K562 (cell line): ENCODE data around the gene TMEM203. TPM values are rescaled to one million over a fixed set of nuclear protein-coding genes. Genes with fewer than 3 reads are reported as not detected.

Experiments
- ADNP ChIP-seq: fragments of 200-800 bp; sonication (Bioruptor generic); IDR thresholded peaks from 2 replicates; pipeline ENCODE4 v1.6.1; 2016; ENCODE audit warnings: missing genetic modification characterization, missing compliant biosample characterization
- ATF1 ChIP-seq, 2 experiments: fragments of 450-650 bp in 1 of 2; IDR thresholded peaks; 2 replicates each; pipeline ENCODE4 v1.6.1; 2016; ENCODE audit warnings: missing compliant biosample characterization in 1 of 2, missing genetic modification characterization in 1 of 2
- BRD9 ChIP-seq: fragments of 450-650 bp; IDR thresholded peaks from 2 replicates; pipeline ENCODE4 v1.6.1; 2018; ENCODE audit warnings: low read depth; ENCODE audit not compliant: partially characterized antibody
- CHD2 ChIP-seq: IDR thresholded peaks from 2 replicates; pipeline ENCODE4 v1.6.1; 2011; ENCODE audit warnings: low read depth, low read length
- CREM ChIP-seq: IDR thresholded peaks from 2 replicates; pipeline ENCODE4 v1.6.1; 2014; ENCODE audit warnings: antibody characterized with exemption, low read depth
- FOXJ2 ChIP-seq: fragments of 200-800 bp; sonication (Bioruptor generic); IDR thresholded peaks from 2 replicates; pipeline ENCODE4 v1.6.1; 2016; ENCODE audit warnings: missing genetic modification characterization, missing compliant biosample characterization
- FOXP1 ChIP-seq: sonication (generic); formaldehyde crosslinking; IDR thresholded peaks from 2 replicates; pipeline ENCODE4 v1.8.0; 2022; ENCODE audit warnings: mild to moderate bottlenecking, missing genetic modification reagents
- HMGN3 ChIP-seq: IDR thresholded peaks from 2 replicates; pipeline ENCODE4 v1.6.1; 2011; ENCODE audit warnings: borderline replicate concordance, low read depth, mild to moderate bottlenecking, mixed read lengths, low read length; ENCODE audit not compliant: insufficient read length; ENCODE audit errors: extremely low read depth
- IFI16 ChIP-seq: fragments of 250-450 bp; sonication (Bioruptor Pico); IDR thresholded peaks from 2 replicates; pipeline ENCODE4 v2.1.2; 2022; ENCODE audit warnings: mild to moderate bottlenecking, inconsistent platforms
- KDM1A ChIP-seq, 2 experiments: fragments of 450-650 bp; IDR thresholded peaks; 2 replicates each; pipeline ENCODE4 v1.6.1; 2016; ENCODE audit warnings: mild to moderate bottlenecking in 2 of 2
- MAZ ChIP-seq, 2 experiments: fragments of 450-650 bp in 1 of 2; sonication (generic) in 1 of 2; formaldehyde crosslinking; IDR thresholded peaks in 1 of 2; conservative IDR thresholded peaks in 1 of 2; 2 replicates each; pipeline versions ENCODE4 v1.4.0 to v1.5.0; 2020; ENCODE audit warnings: mild to moderate bottlenecking in 1 of 2, missing genetic modification reagents in 1 of 2
- MTA3 ChIP-seq: fragments of 450-650 bp; formaldehyde crosslinking; IDR thresholded peaks from 2 replicates; pipeline ENCODE4 v1.6.1; 2017; ENCODE audit warnings: mild to moderate bottlenecking, borderline replicate concordance
- NEUROD1 ChIP-seq: fragments of 150-350 bp; IDR thresholded peaks from 2 replicates; pipeline ENCODE4 v1.6.1; 2014; ENCODE audit warnings: borderline replicate concordance, low read length, low read depth; ENCODE audit not compliant: partially characterized antibody
- NR3C1 ChIP-seq: sonication (generic); formaldehyde crosslinking; IDR thresholded peaks from 2 replicates; pipeline ENCODE4 v1.8.1; 2022; ENCODE audit warnings: missing genetic modification reagents
- POLR2H ChIP-seq: IDR thresholded peaks from 2 replicates; pipeline ENCODE4 v1.6.1; 2016; ENCODE audit warnings: missing genetic modification characterization, low read depth, mild to moderate bottlenecking, control low read depth, missing compliant biosample characterization, moderate library complexity
- RBFOX2 ChIP-seq: fragments of 200-400 bp; formaldehyde crosslinking; IDR thresholded peaks from 2 replicates; pipeline ENCODE4 v1.6.1; 2017; ENCODE audit warnings: low read depth, mild to moderate bottlenecking, low read length, moderate library complexity
- SMAD4 ChIP-seq: fragments of 250-450 bp; sonication (Bioruptor Pico); conservative IDR thresholded peaks from 2 replicates; pipeline ENCODE4 v1.8.0; 2021; ENCODE audit warnings: inconsistent platforms, mild to moderate bottlenecking, moderate library complexity
- SMC3 ChIP-seq: conservative IDR thresholded peaks from 2 replicates; pipeline ENCODE4 v1.6.1; 2011; ENCODE audit warnings: low read depth, low read length, improper control_type of control experiment; ENCODE audit not compliant: insufficient read depth
- STAG1 ChIP-seq: sonication (generic); formaldehyde crosslinking; IDR thresholded peaks from 2 replicates; pipeline ENCODE4 v1.5.0; 2020; ENCODE audit warnings: missing genetic modification reagents, borderline replicate concordance
- TCF7 ChIP-seq: sonication (generic); IDR thresholded peaks from 2 replicates; pipeline ENCODE4 v1.6.1; 2016; ENCODE audit warnings: antibody characterized with exemption, borderline replicate concordance
- TRIM24 ChIP-seq, 2 experiments: fragments of 450-650 bp; IDR thresholded peaks; 2 replicates each; pipeline ENCODE4 v1.6.1; 2016
- XRCC5 ChIP-seq: fragments of 200-400 bp; formaldehyde crosslinking; IDR thresholded peaks from 2 replicates; pipeline ENCODE4 v1.6.1; 2017; ENCODE audit warnings: low read depth, mild to moderate bottlenecking, low read length
- ZFP36 ChIP-seq: fragments of 150-350 bp; IDR thresholded peaks from 2 replicates; pipeline ENCODE4 v1.6.1; 2018; ENCODE audit warnings: low read length, low read depth; ENCODE audit not compliant: partially characterized antibody
- ZNF263 ChIP-seq: sonication (generic); formaldehyde crosslinking; IDR thresholded peaks from 2 replicates; pipeline ENCODE4 v1.8.0; 2022; ENCODE audit warnings: mild to moderate bottlenecking, missing genetic modification reagents, borderline replicate concordance
- ZNF384 ChIP-seq: IDR thresholded peaks from 2 replicates; pipeline ENCODE4 v1.6.1; 2012; ENCODE audit warnings: low read depth, low read length, improper control_type of control experiment
- ZNF778 ChIP-seq: fragments of 450-650 bp; formaldehyde crosslinking; IDR thresholded peaks from 2 replicates; pipeline ENCODE4 v1.4.0; 2020; ENCODE audit warnings: mild to moderate bottlenecking, moderate library complexity
- polyA plus RNA-seq, 8 experiments: library from polyadenylated mRNA; depleted of rRNA in 4 of 8; stranded (reverse) in 5 of 8; unstranded in 3 of 8; fragments of >200 nt; fragmentation: Nextera tagmentation in 2 of 8; fragmentation: Illumina TruSeq in 1 of 8; extraction: Ambion mirVana in 2 of 8; extraction: Trizol in 1 of 8; gene quantifications; 2 replicates each; pipeline versions ENCODE4 v1.2.1 to v1.2.3, GENCODE V29; 2011 to 2014; ENCODE audit warnings: inconsistent platforms in 1 of 8, missing spikeins in 1 of 8
- total RNA-seq, 7 experiments: library from RNA; depleted of rRNA in 6 of 7; stranded (reverse); fragments of >200 nt in 6 of 7; fragmentation: Illumina TruSeq in 2 of 7; extraction: Trizol in 2 of 7; gene quantifications; 2 replicates each; pipeline versions ENCODE4 v1.2.1 to v1.2.3, GENCODE V29; 2011 to 2021; ENCODE audit warnings: low replicate concordance in 1 of 7
- TF ChIP-seq, protein P1 (sequence below): conservative IDR thresholded peaks from 2 replicates; pipeline ENCODE4 v1.6.1; 2011; ENCODE audit warnings: low read depth, mild to moderate bottlenecking, low read length; ENCODE audit not compliant: control insufficient read depth
- TF ChIP-seq, protein P2 (sequence below), 2 experiments: fragments of 250-450 bp in 1 of 2; fragments of 450-650 bp in 1 of 2; sonication (Bioruptor Pico) in 1 of 2; IDR thresholded peaks; 2 replicates each; pipeline versions ENCODE4 v1.6.1 to v1.8.0; 2016 to 2021; ENCODE audit warnings: mild to moderate bottlenecking in 2 of 2, moderate library complexity in 2 of 2, missing compliant biosample characterization in 1 of 2, missing genetic modification characterization in 1 of 2

Gene TMEM203
- total and polyA plus RNA-seq, 9 of the 15 experiments (the other 6 are each of a cell fraction or from before 2014, with no cell fraction given) = 8.8 to 59.5 (median 37.6) TPM

- no peak for TF ChIP-seq FOXJ2 (tag)
- peak in 1 of 2 experiments; percentile 96; a peak in 2 of 4 replicates for TF ChIP-seq KDM1A (IDR thresholded peaks at IDR 0.05)
- peak; percentile 65; the same call in 1 of the 2 replicates for TF ChIP-seq ZNF263 (CRISPR knock-in tag)
- 0 out of 2 replicates have a peak, but pooled peaks have one; percentile 42 for TF ChIP-seq FOXP1 (CRISPR knock-in tag)
- TF ChIP-seq ZNF384 = 0 out of 2 replicates have a peak, but pooled peaks have one; percentile 12
- peak; percentile 39 to 73; a peak in 3 of 4 replicates for TF ChIP-seq MAZ (CRISPR knock-in tag; conservative IDR thresholded peaks at IDR 0.05 in 1 of 2, IDR thresholded peaks at IDR 0.05 in 1 of 2)
- no peak for TF ChIP-seq ATF1 (CRISPR knock-in tag; IDR thresholded peaks at IDR 0.05)
- TF ChIP-seq ATF1 (tag; IDR thresholded peaks at IDR 0.05) = peak; percentile 27; the same call in 1 of the 2 replicates
- peak; percentile 69 for TF ChIP-seq BRD9
- TF ChIP-seq XRCC5 = peak; percentile 94
- TF ChIP-seq, protein P1, sequence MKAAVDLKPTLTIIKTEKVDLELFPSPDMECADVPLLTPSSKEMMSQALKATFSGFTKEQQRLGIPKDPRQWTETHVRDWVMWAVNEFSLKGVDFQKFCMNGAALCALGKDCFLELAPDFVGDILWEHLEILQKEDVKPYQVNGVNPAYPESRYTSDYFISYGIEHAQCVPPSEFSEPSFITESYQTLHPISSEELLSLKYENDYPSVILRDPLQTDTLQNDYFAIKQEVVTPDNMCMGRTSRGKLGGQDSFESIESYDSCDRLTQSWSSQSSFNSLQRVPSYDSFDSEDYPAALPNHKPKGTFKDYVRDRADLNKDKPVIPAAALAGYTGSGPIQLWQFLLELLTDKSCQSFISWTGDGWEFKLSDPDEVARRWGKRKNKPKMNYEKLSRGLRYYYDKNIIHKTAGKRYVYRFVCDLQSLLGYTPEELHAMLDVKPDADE = no peak
- TF ChIP-seq MTA3 = peak; percentile 48; the same call in 1 of the 2 replicates
- TF ChIP-seq CHD2 = no peak
- TF ChIP-seq TCF7 = no peak
- TF ChIP-seq RBFOX2 = 0 out of 2 replicates have a peak, but pooled peaks have one; percentile 36
- peak; percentile 31; the same call in 1 of the 2 replicates for TF ChIP-seq CREM
- TF ChIP-seq, protein P2, sequence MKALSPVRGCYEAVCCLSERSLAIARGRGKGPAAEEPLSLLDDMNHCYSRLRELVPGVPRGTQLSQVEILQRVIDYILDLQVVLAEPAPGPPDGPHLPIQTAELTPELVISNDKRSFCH (CRISPR knock-in tag; IDR thresholded peaks at IDR 0.05) = no peak
- TF ChIP-seq, protein P2 (tag; IDR thresholded peaks at IDR 0.05) = 0 out of 2 replicates have a peak, but pooled peaks have one; percentile 14
- TF ChIP-seq IFI16 (CRISPR knock-in tag) = no peak
- TF ChIP-seq ZNF778 (CRISPR knock-in tag) = no peak
- TF ChIP-seq TRIM24 (IDR thresholded peaks at IDR 0.05) = no peak
- TF ChIP-seq ADNP = no peak
- TF ChIP-seq STAG1 (CRISPR knock-in tag) = peak; percentile 86
- peak; percentile 68 for TF ChIP-seq SMAD4 (CRISPR knock-in tag)
- no peak for TF ChIP-seq NEUROD1
- TF ChIP-seq HMGN3 = peak; percentile 60
- TF ChIP-seq POLR2H (tag) = no peak
- peak; percentile 97 for TF ChIP-seq SMC3
- TF ChIP-seq ZFP36 = peak; percentile 97
- no peak for TF ChIP-seq NR3C1 (CRISPR knock-in tag)
These were observed 21.8 kb upstream of the TMEM203 start, which contains the start of gene RNF224 (continued) for GRCh38 chr9:137227054-137227852.
